NB4 (cell line): ENCODE results near the gene SMCO4.

Experiments
- DNase-seq: peaks from one replicate; pipeline ENCODE4 v3.0.0; 2010; ENCODE audit warnings: low read depth
- H3K4me3 ChIP-seq: one replicate; pipeline ENCODE4 v1.5.1; 2011; ENCODE audit warnings: mild to moderate bottlenecking, low read depth, low read length, moderate library complexity
- MYC ChIP-seq: IDR thresholded peaks from 2 replicates; pipeline ENCODE4 v1.6.1; 2011; ENCODE audit warnings: low read depth, low read length
- POLR2A ChIP-seq: IDR thresholded peaks from 2 replicates; pipeline ENCODE4 v1.6.1; 2011; ENCODE audit warnings: mild to moderate bottlenecking; ENCODE audit not compliant: insufficient read length; ENCODE audit errors: extremely low read depth
- TF ChIP-seq, protein P1 (sequence below): IDR thresholded peaks from 2 replicates; pipeline ENCODE4 v1.6.1; 2011; ENCODE audit warnings: low read depth, low read length
- TF ChIP-seq, protein P2 (sequence below): IDR thresholded peaks from one replicate; pipeline ENCODE4 v1.5.1; 2012; ENCODE audit warnings: low read depth, low read length

The SMCO4 gene

DNA sequence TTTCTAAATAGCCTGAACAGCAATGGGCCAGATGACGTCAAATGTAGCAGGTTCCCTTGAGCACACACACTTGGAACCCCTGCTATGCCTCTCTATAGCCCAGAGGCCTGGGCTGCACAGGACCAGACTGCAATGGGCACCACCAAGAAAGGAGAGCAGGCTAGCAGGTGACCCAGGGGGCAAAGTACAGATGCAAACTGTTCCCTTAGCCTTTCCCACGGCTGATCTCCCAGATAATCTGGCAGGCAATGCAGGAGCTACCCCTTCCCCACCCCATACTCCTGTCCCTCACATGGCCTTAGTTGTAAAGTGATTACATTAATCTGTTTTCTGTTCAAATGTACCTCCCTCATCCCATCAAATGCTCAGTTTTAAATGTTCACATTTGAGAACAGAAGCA, 41.3 kb downstream of the SMCO4 start:
- DNase-seq: no peak
- TF ChIP-seq, protein P1, sequence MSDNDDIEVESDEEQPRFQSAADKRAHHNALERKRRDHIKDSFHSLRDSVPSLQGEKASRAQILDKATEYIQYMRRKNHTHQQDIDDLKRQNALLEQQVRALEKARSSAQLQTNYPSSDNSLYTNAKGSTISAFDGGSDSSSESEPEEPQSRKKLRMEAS: no peak
- TF ChIP-seq, protein P2, sequence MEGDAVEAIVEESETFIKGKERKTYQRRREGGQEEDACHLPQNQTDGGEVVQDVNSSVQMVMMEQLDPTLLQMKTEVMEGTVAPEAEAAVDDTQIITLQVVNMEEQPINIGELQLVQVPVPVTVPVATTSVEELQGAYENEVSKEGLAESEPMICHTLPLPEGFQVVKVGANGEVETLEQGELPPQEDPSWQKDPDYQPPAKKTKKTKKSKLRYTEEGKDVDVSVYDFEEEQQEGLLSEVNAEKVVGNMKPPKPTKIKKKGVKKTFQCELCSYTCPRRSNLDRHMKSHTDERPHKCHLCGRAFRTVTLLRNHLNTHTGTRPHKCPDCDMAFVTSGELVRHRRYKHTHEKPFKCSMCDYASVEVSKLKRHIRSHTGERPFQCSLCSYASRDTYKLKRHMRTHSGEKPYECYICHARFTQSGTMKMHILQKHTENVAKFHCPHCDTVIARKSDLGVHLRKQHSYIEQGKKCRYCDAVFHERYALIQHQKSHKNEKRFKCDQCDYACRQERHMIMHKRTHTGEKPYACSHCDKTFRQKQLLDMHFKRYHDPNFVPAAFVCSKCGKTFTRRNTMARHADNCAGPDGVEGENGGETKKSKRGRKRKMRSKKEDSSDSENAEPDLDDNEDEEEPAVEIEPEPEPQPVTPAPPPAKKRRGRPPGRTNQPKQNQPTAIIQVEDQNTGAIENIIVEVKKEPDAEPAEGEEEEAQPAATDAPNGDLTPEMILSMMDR: no peak
- no peak for TF ChIP-seq MYC
- no peak for TF ChIP-seq POLR2A
- H3K4me3 ChIP-seq: no peak overlapping the region

DNA sequence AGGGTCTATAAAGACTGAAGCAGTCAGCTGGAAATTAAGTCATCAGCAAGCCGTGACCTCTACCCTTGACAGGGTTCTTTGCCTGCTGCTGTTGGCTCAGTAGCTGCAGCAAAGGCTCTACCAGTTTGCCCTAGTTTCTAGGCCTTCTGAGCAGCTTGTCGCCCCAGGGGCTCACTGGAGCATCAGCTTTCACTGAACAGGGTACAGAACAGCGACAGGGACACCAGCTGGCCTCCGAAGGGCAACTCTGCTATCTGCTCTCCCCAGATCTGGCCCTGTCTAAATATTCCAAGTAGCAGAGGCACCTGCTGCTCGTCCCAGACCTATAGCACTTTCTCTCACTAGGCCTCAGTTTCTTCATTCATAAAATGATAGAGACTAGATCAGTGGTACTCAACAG, 42.4 kb downstream of the SMCO4 start:
- DNase-seq: no peak
- TF ChIP-seq, protein P2: no peak
- TF ChIP-seq POLR2A (no peak), MYC (no peak)
- TF ChIP-seq, protein P1: no peak
- no peak overlapping the region for H3K4me3 ChIP-seq

DNA sequence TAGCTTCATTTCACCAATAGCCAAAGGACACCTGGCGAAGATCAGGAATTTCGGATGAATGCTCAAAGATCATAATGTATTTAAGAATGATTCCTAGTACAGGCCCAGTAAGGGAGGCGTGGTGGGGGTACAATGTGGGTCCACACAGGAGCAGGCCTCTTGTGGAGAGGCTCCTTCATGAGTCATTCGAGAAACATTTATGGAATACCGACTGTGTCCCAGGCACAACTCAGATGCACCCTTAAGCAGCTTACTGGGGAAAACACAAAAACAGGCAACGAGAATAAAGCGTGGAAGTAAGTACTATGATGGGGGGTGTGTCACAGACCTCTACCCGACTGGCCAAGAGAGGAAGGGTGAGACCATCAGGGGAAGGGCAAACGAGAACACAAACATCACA, 44.5 kb downstream of the SMCO4 start:
- TF ChIP-seq POLR2A (no peak), MYC (no peak)
- TF ChIP-seq, protein P1: no peak
- TF ChIP-seq, protein P2: no peak
- DNase-seq: no peak
- no peak overlapping the region for H3K4me3 ChIP-seq

DNA sequence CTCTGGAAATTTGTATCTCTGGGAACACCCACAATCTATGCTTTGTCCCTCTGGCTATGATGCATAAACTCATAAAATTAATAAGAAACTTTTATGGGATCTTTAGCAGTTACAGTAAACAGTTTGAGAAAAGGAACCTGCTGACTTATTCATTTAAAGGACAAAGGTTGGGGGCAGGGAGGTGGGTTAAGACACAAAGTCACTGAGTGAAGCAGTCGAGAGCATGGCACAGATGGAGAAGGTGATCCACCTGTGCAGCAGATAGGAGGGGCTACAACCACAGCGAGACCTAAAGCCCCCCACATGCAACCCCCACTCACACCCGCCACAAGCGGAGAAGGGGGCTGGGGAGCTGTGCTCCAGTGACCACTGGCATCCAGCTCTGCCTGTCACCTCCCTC, 45.0 kb downstream of the SMCO4 start:
- DNase-seq: no peak
- H3K4me3 ChIP-seq: no peak overlapping the region
- TF ChIP-seq, protein P2: no peak
- TF ChIP-seq POLR2A (no peak), MYC (no peak)
- TF ChIP-seq, protein P1: no peak

DNA sequence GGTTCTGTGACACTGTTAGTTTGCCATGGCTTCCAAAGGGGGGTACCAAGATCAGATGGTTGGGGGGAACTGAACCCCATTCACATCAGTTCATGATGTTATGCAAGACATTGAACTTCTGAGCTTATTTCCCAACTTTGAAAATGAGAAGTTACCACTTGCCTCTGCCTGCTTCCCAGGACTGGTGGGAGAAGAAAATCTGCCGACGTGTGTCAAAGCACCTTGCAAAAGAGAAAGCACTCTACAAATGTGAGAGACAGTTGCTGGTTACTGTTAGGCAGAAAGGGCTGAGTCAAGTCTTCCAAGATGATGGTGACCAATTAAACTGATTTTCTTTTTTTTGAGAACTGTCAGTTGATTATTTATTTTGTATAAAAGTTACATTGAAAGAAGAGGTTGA, 45.6 kb downstream of the SMCO4 start:
- TF ChIP-seq, protein P1: no peak
- TF ChIP-seq, protein P2: no peak
- TF ChIP-seq MYC: no peak
- TF ChIP-seq POLR2A: no peak
- H3K4me3 ChIP-seq: no peak overlapping the region
- peak; percentile 33 for DNase-seq

DNA sequence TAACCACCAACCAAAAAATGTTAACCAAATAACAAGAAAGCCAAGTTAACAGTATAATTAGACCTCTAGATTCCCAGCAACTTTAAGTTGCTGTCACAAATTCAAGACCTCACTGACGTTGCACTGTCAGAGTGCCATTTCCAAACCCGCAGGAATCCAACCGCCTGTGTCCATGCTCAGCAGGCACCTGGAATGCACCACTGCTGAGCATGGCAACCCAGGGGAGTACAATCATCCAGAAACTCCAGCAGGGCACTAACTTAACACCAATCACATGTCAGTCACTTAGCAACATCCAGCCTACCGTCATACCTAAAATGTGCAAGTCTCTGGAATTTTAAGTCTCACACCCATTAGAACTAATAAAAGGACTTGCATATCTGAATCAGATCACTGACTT, 48.8 kb downstream of the SMCO4 start:
- TF ChIP-seq, protein P2: no peak
- TF ChIP-seq POLR2A (no peak), MYC (no peak)
- TF ChIP-seq, protein P1: no peak
- DNase-seq: no peak
- no peak overlapping the region for H3K4me3 ChIP-seq
